CD14-positive monocyte (primary cell): ENCODE measurements around the gene BCL2. TPM values are rescaled to one million over a fixed set of nuclear protein-coding genes. Genes with fewer than 3 reads are reported as not detected.

Experiments used
- DNase-seq, 3 donors: peaks; one replicate each; pipeline ENCODE4 v3.0.0-alpha.2; 2011 to 2022
- H2AFZ ChIP-seq: 2 replicates; pipeline ENCODE4 v1.6.0; 2012; ENCODE audit warnings: mild to moderate bottlenecking, low read depth, low read length, inconsistent platforms; ENCODE audit not compliant: insufficient read depth, poor library complexity, severe bottlenecking
- H3K27ac ChIP-seq, 2 donors: 1 replicate in 1 of 2; 2 replicates in 1 of 2; pipeline ENCODE4 v1.5.1; 2012 to 2013; ENCODE audit warnings: low read length in 2 of 2, control low read depth in 1 of 2, inconsistent platforms in 1 of 2, low read depth in 1 of 2, mild to moderate bottlenecking in 1 of 2
- H3K27me3 ChIP-seq, 2 donors: one replicate each; pipeline versions ENCODE4 v1.6.0 to v1.6.1; 2011 to 2013; ENCODE audit warnings: low read length in 2 of 2; ENCODE audit not compliant: control insufficient read depth in 2 of 2, insufficient read depth in 2 of 2
- H3K36me3 ChIP-seq, 2 donors: replicated peaks in 1 of 2; 1 replicate in 1 of 2; 2 replicates in 1 of 2; pipeline versions ENCODE4 v1.5.1 to v1.6.1; 2012 to 2013; ENCODE audit warnings: low read length in 2 of 2, control low read depth in 1 of 2, inconsistent platforms in 1 of 2, mild to moderate bottlenecking in 1 of 2; ENCODE audit not compliant: insufficient read depth in 2 of 2, control insufficient read depth in 1 of 2
- H3K4me1 ChIP-seq, 2 donors: 1 replicate in 1 of 2; 2 replicates in 1 of 2; pipeline versions ENCODE4 v1.5.1 to v1.6.1; 2012 to 2013; ENCODE audit warnings: low read length in 2 of 2, control low read depth in 1 of 2, inconsistent platforms in 1 of 2, mild to moderate bottlenecking in 1 of 2, moderate library complexity in 1 of 2; ENCODE audit not compliant: insufficient read depth in 2 of 2, control insufficient read depth in 1 of 2
- H3K4me2 ChIP-seq: replicated peaks from 2 replicates; pipeline ENCODE3; 2012; ENCODE audit warnings: low read length, moderate library complexity, mild to moderate bottlenecking; ENCODE audit not compliant: poor library complexity, severe bottlenecking; ENCODE audit errors: extremely low read depth
- H3K4me3 ChIP-seq, 3 experiments: fragments of 200-600 bp in 1 of 3; sonication (generic) in 1 of 3; replicated peaks in 1 of 3; 1 replicate in 2 of 3; 2 replicates in 1 of 3; pipeline ENCODE4 v1.5.1; 2011 to 2013; ENCODE audit warnings: low read length in 3 of 3, mild to moderate bottlenecking in 3 of 3, control low read depth in 2 of 3, low read depth in 2 of 3, inconsistent platforms in 1 of 3, moderate library complexity in 1 of 3
- H3K79me2 ChIP-seq: 2 replicates; pipeline ENCODE4 v1.6.0; 2012; ENCODE audit warnings: mild to moderate bottlenecking, control low read depth, inconsistent platforms, low read length, moderate library complexity; ENCODE audit not compliant: insufficient read depth
- H3K9ac ChIP-seq: 2 replicates; pipeline ENCODE4 v1.6.0; 2017; ENCODE audit warnings: low read length, mild to moderate bottlenecking; ENCODE audit not compliant: insufficient read depth, poor library complexity, severe bottlenecking
- H3K9me3 ChIP-seq, 2 donors: replicated peaks in 1 of 2; 1 replicate in 1 of 2; 2 replicates in 1 of 2; pipeline versions ENCODE4 v1.5.1 to v1.6.1; 2012 to 2013; ENCODE audit warnings: low read length in 2 of 2, control low read depth in 1 of 2; ENCODE audit not compliant: control insufficient read depth in 1 of 2, insufficient read depth in 1 of 2
- H4K20me1 ChIP-seq: 2 replicates; pipeline ENCODE4 v1.6.0; 2012; ENCODE audit warnings: mild to moderate bottlenecking, low read length, control low read depth, moderate library complexity; ENCODE audit not compliant: insufficient read depth
- H3K27ac Mint-ChIP-seq, 7 donors: one replicate each; pipeline ENCODE4 v1.8.0; 2020; ENCODE audit warnings: mild to moderate bottlenecking in 7 of 7, mixed read lengths in 7 of 7, moderate library complexity in 6 of 7, inconsistent platforms in 2 of 7
- H3K27me3 Mint-ChIP-seq, 3 donors: one replicate each; pipeline ENCODE4 v1.8.0; 2021 to 2022; ENCODE audit warnings: low read depth in 3 of 3, mild to moderate bottlenecking in 3 of 3, mixed read lengths in 3 of 3, moderate library complexity in 3 of 3, inconsistent platforms in 1 of 3
- H3K36me3 Mint-ChIP-seq, 2 donors: one replicate each; pipeline ENCODE4 v1.8.0; 2020; ENCODE audit warnings: mixed read lengths in 2 of 2, inconsistent platforms in 1 of 2, mild to moderate bottlenecking in 1 of 2
- H3K4me1 Mint-ChIP-seq: one replicate; pipeline ENCODE4 v1.8.0; 2020; ENCODE audit warnings: mild to moderate bottlenecking, mixed read lengths
- H3K4me3 Mint-ChIP-seq, 2 donors: one replicate each; pipeline ENCODE4 v1.8.0; 2020; ENCODE audit warnings: mild to moderate bottlenecking in 2 of 2, mixed read lengths in 2 of 2, moderate library complexity in 1 of 2
- H3K9me3 Mint-ChIP-seq, 7 donors: one replicate each; pipeline ENCODE4 v1.8.0; 2020 to 2022; ENCODE audit warnings: mixed read lengths in 7 of 7, mild to moderate bottlenecking in 6 of 7, moderate library complexity in 6 of 7, inconsistent platforms in 2 of 7
- WGBS: methylation state at CpG from one replicate; pipeline ENCODE4 v1.1.5; 2013; ENCODE audit warnings: missing lambda C conversion rate; ENCODE audit not compliant: insufficient coverage; 5-methylcytosine and 5-hydroxymethylcytosine counted together
- intact Hi-C, 2 donors: fragments of 100-400 bp; cut with micrococcal nuclease; formaldehyde crosslinking; loops; one replicate each; pipeline versions ENCODE4 v1.15.0 to v1.15.1; 2023
- polyA plus RNA-seq, 3 donors: library from polyadenylated mRNA; depleted of rRNA in 1 of 3; unstranded in 2 of 3; stranded (reverse) in 1 of 3; fragments of 300-500 nt in 2 of 3; fragments of >200 nt in 1 of 3; fragmentation: Illumina TruSeq in 2 of 3; gene quantifications; 1 replicate in 2 of 3; 2 replicates in 1 of 3; pipeline ENCODE4 v1.2.3, GENCODE V29; 2012 to 2021
- TF ChIP-seq, protein P1 (sequence below): fragments of 200-600 bp; IDR thresholded peaks from one replicate; pipeline ENCODE4 v1.8.0; 2022; ENCODE audit warnings: antibody characterized with exemption, mild to moderate bottlenecking

BCL2 gene
- polyA plus RNA-seq, 3 donors: 0.58 to 2.5 (median 1.1) TPM

DNA sequence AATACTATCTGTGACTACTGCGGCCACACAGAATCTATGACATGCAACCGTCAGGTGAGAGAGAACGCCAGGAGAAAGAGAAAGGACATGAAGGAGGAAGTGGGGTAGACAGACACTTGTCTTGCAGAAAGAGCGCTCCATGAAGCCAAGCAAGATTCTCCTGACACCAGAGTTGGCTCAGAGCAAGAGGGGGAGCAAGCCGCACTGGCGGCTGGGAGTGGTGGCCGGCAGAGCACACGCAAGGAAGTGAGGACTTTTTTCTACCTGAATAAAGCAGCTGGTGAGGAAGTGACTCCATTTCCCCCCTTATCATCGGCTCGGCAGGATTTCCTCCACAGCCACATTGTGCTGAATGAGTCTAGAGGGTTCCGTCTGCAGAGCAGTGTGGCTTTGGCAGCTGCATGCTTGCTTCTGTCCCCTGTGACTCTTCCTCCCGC is 181.6 kb downstream of the BCL2 start:
- Histone ChIP-seq H4K20me1 (no peaks in the 10 kb centered on the region), H3K27me3 (no peaks in the 10 kb centered on the region), H3K4me1 (peaks cover 37 to 39% of the 10 kb centered on the region in 2 donors), H3K9ac (peak overlapping the region; percentile 49), H3K9me3 (no peaks in the 10 kb centered on the region), H3K27ac (peak overlapping the region; percentile 12 to 48), H3K4me3 (peak overlapping the region; percentile 37 to 76 (median 72)), H2AFZ (peak overlapping the region; percentile 77), H3K36me3 (no peaks in the 10 kb centered on the region), H3K4me2 (peak overlapping the region; percentile 92), H3K79me2 (peaks cover 5% of the 10 kb centered on the region)
- Mint-ChIP-seq H3K27ac (peak overlapping the region in 6 of 7 donors; percentile 12 to 83 (median 61)), H3K9me3 (no peaks in the 10 kb centered on the region), H3K27me3 (peaks cover 0 to 6% (median 0%) of the 10 kb centered on the region in 3 donors), H3K36me3 (peaks cover 0 to 4% of the 10 kb centered on the region in 2 donors), H3K4me1 (peaks cover 45% of the 10 kb centered on the region), H3K4me3 (peak overlapping the region; percentile 90 to 94)
- TF ChIP-seq, protein P1, sequence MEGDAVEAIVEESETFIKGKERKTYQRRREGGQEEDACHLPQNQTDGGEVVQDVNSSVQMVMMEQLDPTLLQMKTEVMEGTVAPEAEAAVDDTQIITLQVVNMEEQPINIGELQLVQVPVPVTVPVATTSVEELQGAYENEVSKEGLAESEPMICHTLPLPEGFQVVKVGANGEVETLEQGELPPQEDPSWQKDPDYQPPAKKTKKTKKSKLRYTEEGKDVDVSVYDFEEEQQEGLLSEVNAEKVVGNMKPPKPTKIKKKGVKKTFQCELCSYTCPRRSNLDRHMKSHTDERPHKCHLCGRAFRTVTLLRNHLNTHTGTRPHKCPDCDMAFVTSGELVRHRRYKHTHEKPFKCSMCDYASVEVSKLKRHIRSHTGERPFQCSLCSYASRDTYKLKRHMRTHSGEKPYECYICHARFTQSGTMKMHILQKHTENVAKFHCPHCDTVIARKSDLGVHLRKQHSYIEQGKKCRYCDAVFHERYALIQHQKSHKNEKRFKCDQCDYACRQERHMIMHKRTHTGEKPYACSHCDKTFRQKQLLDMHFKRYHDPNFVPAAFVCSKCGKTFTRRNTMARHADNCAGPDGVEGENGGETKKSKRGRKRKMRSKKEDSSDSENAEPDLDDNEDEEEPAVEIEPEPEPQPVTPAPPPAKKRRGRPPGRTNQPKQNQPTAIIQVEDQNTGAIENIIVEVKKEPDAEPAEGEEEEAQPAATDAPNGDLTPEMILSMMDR: no peak
- DNase-seq: peak; percentile 20 to 33 (median 31)
- intact Hi-C loops: loop anchor here in 1 of 2 donors (10.0 kb wide), 1 partner anchor 297 kb away; no protein-coding TSS in a partner anchor
- 2% methylated on average over 7 of the region's 12 CpGs for WGBS

DNA sequence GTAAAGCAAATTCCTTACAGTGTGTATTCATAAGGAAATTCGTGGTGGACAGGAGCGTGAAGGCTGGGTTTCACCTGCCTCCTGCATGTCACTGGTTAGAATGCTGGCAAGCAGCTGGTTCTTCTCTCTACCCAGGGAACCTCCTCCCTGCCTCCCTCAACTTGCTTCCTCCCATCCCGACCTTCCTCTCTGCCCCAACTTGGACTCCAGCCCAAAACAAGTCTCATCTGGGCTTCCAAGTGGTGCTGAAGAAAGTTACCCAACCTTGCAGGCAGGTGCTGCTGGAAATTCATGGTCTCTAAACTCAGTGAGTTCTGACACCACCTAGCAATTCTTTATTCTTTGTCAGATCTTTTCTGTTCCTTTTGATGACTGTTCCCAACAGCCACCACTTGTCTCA is 184.5 kb downstream of the BCL2 start:
- H3K9ac ChIP-seq: no peak overlapping the region
- Mint-ChIP-seq H3K27me3 (peaks cover 0 to 3% (median 0%) of the 10 kb centered on the region in 3 donors), H3K4me3 (no peak overlapping the region), H3K4me1 (peaks cover 26% of the 10 kb centered on the region), H3K36me3 (no peaks in the 10 kb centered on the region), H3K9me3 (no peaks in the 10 kb centered on the region), H3K27ac (no peak overlapping the region)
- H3K36me3 ChIP-seq: no peaks in the 10 kb centered on the region
- TF ChIP-seq, protein P1: no peak
- no peak overlapping the region for H2AFZ ChIP-seq
- H3K27ac ChIP-seq: no peak overlapping the region
- no peak overlapping the region for H3K4me3 ChIP-seq
- no peaks in the 10 kb centered on the region for H3K9me3 ChIP-seq
- DNase-seq: no peak
- no peaks in the 10 kb centered on the region for H3K79me2 ChIP-seq
- H3K4me1 ChIP-seq: peaks cover 19 to 20% of the 10 kb centered on the region in 2 donors
- intact Hi-C loops: loop anchor here in 1 of 2 donors (10.0 kb wide), 1 partner anchor 300 kb away; no protein-coding TSS in a partner anchor
- no peak overlapping the region for H3K4me2 ChIP-seq
- H4K20me1 ChIP-seq: no peaks in the 10 kb centered on the region
- 48% methylated on average over 3 of the region's 3 CpGs for WGBS
- H3K27me3 ChIP-seq: no peaks in the 10 kb centered on the region
